Measurements from ENCODE around the gene SLC6A11.

Gene SLC6A11

DNA sequence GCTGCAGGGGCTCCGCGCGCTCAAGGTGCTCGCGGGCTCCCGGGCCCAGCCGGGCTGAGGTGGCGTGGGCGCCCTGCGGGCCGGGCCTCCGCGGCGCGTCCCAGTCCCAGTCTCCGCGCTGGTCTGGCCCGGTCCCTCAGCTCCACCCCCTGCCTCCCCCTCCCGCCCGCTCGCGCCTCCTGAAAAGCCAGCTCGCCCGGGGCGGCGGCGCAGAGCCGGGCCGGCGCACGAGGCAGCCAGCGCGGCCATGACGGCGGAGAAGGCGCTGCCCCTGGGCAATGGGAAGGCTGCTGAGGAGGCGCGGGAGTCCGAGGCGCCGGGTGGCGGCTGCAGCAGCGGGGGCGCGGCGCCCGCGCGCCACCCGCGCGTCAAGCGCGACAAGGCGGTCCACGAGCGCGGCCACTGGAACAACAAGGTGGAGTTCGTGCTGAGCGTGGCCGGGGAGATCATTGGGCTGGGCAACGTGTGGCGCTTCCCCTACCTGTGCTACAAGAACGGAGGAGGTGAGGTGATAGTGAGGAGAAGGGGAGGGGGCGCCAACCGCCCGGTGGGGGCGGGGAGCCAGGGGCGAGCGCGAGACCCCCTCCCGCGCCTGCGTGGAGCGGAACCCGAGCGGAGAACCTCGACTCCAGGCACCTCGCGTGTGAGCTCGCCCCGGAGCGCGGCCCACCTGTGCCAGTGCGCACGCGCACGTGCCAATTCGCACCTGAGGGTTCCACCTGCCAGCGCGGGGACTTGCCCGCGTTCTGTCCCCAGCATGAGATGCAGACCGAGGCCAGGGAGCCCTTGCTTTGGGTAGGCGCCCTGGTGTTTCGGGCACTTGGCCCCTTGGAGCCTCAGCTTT is at the start of gene SLC6A11:
Gene SLC6A11, plus strand, starts transcription at position 210 of the 844 bp plus-strand sequence. Its CDS starts 38 bp downstream, at position 248.
- no peak for DNase-seq (ENCODE audit: low read depth in 2 of 2)

DNA sequence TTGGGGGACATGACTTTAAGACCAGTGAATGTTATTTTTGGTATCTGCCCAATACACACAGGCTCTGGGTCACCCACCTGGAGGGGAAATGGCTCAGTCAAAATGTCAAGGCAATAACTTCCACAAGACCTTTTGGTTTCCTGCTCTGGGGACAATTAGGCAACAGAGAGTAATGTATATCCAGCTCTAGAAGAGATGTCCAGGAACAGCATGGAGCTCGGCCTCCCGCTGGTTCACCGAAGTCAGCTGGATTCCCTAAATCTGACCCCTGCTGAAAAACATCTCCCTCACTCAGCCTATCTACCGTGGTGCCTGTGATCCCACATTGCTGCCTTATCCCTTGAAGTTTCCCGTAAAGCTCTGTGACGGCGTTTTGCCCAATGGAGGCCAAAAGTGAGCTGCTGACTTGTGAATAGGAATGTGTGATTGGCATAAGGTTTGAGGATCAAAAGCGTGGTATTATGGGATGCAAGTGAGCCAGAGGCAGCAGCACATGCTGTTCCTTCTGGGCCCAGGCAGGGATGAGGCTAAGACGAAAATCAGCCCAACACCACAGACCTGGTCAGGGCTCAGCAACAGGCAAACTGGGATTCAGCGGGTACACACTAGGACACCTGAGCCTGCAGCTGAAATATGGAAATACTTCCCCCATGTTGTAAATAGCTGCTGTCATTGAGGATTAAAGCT is 47.2 kb upstream of the SLC6A11 start:
- no peak for DNase-seq (ENCODE audit: low read depth in 2 of 2)

DNA sequence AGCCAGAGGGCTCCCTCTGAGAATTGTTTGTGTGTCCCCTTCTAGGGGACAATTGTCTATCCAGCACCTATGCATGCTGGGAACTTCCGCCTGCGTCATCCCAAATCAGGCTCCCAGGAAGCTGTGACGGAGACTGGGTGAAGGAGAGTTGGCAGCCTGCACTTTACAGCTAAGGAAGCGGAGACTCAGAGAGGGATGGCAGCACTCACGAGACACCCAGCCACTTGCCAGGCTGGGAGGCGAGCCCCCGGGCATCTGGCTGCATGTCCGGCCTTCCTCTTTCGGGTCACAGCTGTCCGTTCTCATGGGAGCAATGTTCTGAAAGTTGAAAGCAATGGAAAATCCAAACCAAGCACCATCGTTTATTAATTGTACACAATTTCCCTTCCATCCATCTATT is 45.5 kb upstream of the SLC6A11 start:
- DNase-seq (ENCODE audit: low read depth in 2 of 2) = no peak

DNA sequence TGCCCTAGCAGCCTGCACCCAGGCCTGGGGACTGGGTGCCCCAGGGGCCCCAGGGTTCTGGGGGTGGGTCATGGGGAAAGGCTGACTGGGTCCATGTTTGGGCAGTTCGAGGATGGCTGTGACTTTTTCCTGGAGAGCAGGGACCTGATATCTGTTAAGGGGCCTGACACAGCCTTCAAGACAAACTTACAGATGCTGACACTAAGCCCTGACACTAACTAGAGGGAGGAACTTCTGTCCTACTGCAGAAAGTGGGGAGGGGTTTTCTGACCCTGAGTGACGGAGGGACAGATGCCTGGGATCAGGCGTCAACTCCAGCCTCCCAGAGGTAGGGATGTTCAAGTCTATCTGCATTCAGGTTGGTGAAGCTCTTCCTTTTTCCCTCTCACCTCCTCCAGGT is 45.0 kb upstream of the SLC6A11 start:
- DNase-seq (ENCODE audit: low read depth in 2 of 2) = no peak

DNA sequence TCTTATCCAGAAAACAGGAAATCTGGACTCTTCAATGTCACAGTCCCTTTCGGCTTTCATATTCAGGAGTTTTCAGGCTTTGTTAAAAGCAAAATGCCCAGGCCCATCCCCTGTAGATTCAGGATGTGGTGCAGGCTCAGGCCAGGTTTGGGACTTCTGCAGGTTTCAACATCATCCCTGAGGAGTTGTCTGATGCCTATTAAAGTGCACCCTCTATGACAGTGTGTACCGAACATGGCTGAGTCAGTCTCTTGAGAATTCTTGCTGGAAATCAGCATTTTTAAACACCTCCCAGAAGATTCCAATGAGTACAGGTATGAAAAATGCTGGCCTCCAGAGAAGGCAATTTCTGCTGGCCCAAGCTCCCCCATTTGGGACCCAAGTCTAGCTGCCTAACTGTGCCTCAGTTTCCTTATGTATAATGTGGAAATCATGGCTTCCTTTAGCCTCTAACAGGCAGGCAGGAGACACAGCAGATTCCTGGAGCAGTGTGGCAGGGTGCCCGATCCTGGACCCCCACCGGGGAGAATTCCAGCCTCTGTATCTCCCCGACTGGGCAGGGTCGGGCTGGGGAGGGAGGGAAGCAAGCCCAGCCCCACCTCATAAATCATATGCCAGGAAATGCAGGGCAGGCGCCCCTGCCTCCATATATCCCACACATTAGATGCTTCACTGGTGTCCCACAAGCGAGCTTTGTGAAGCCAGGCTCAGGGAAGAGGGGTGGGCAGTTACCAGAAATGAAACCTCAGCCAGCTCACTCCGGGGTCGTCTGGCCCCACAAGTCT is 44.4 kb upstream of the SLC6A11 start:
- DNase-seq (ENCODE audit: low read depth in 2 of 2) = no peak

DNA sequence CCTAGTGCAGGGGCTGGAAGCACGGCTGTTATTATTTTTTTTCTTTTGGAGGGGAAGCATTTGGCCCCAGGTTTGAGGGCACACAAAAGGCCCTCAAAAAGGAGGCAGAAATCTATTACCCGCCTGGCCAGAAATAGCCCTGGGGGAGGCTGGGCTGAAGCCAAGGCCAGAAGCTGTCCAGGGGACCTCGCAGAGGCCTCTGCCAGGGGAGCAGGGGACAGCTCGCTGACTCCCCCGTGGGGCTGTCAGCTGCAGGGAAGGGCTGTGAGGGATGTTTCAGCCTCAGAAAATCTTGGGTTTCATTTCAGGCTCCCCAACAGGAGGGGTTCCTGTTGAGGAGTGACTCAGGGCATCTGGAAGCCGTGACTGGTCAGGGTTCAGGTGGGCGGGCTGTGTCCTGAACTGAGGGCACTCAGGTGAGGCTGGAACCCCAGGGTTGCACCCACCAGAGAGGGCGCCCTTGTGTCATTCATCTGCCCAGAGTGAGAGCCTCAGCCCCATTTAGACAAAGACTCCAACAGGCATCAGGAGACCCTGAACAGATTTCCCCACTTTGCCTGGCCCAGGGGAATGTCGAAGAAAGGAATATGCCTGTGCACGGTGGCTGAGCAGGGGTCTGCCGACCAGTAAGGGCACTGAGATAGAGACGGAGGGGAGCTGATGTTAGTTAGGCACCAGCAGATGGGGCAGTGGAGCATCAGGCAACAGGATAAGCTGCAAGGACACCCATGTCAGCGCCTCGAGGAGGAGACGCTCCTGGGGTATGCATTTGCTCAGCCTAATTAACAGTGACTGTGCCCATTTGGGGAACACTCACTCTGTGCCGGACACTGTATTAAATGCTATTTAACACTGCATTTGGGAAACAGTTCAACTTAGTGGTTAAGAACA is 43.5 kb upstream of the SLC6A11 start:
- no peak for DNase-seq (ENCODE audit: low read depth in 2 of 2)

DNA sequence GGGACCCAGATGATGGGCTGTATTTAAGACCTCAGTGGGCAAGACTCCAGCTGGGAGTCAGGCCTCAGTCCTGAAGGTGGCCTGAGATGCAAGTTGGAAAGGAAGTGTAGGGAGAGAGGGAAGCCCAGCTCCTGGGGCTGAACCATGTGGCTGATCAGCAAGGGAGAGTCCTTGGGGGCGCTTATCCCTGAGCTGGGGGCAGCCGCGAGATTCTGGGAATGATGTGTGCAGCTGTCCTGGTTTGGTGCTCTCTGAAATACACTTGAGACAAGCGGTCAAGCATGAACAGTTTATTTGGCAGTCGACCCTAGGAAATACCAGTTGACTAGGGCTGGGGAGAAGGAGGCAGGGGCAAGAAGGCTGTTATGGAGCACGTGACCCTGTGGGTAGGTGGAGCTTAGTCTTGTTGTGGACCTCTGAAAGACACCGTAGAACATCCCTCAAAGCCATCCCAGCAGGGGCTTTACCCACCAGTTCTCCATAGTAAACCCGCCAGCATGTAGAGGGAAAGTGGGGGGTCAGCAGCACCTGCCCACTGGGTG is 41.8 kb upstream of the SLC6A11 start:
- no peak for DNase-seq (ENCODE audit: low read depth in 2 of 2)

DNA sequence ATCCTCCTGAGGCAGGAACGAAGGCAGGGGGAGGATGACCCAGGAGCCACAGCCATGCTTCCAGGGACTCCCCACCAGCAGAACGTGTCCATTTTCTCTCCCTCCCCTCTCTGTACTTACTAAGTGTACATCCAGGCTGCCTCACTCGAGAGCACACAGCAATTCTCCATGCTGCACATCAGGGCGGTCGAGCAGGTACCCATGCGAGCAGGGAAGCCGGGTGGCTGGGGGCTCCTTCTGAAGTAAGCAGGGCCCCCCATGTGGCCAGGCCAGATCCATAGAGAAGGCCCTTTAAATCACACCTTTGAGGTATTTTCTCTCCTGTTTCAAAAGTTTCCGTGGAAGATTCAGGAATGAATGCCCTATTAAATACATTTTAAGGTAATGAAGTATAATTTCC is 41.2 kb upstream of the SLC6A11 start:
- DNase-seq (ENCODE audit: low read depth in 2 of 2) = no peak

DNA sequence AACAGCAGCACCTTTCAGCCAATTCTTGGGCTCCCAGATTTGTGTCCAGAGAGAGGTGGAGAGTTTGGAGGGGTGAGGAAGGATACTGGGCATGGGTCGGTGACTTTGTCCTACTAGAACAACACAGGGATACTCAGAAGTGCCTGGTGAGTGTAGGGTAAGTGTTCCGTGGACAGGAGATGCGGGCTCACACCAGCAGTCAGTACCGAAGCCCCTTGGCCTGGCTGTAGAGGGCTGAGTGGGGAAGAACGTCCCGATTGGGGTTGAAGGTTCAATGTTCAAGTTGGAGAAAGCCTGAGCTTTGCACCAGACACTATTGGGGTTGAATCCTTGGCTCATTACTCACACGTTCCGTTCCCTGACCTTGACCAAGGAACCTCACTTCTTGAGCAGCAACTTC is 40.8 kb upstream of the SLC6A11 start:
- no peak for DNase-seq (ENCODE audit: low read depth in 2 of 2)

DNA sequence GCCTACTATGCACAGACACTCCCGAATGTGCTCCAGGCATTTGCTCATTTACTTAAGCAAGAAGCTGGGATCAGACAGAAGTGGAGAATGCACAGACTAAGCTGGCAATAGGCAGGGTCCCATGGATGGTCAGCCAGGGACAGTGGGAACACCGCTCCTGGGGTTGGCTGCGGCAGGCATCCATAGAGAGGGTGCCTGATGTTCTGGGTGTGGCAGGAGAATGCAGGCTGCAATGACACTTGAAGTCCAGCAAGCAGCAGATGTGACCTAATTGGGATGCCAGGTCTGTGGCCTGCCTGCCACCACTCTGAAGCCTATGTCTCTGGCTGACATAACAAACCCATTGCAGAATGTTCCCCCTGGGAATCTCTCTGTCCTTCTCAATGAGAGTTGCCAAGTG is 40.2 kb upstream of the SLC6A11 start:
- DNase-seq (ENCODE audit: low read depth in 2 of 2) = no peak

DNA sequence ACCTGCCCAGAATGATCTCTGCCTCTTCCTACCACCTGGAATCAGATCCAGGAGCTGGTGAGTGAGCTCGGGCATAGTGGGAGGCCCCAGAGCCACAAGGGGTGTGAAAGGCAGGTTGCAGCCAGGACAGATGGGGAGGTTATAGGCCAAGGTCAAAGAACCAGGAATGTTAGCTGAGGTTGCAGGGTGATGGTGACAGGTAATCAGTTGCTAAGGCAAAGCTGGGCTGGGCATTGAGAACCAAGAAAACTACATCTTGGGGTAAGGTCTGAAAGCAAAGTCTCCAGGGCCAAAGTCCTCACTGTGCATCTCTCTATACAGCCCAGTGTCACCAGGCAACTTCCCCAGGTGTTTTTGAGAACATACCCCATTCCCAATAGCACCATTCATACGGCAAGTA is 38.4 kb upstream of the SLC6A11 start:
- DNase-seq (ENCODE audit: low read depth in 2 of 2) = no peak

DNA sequence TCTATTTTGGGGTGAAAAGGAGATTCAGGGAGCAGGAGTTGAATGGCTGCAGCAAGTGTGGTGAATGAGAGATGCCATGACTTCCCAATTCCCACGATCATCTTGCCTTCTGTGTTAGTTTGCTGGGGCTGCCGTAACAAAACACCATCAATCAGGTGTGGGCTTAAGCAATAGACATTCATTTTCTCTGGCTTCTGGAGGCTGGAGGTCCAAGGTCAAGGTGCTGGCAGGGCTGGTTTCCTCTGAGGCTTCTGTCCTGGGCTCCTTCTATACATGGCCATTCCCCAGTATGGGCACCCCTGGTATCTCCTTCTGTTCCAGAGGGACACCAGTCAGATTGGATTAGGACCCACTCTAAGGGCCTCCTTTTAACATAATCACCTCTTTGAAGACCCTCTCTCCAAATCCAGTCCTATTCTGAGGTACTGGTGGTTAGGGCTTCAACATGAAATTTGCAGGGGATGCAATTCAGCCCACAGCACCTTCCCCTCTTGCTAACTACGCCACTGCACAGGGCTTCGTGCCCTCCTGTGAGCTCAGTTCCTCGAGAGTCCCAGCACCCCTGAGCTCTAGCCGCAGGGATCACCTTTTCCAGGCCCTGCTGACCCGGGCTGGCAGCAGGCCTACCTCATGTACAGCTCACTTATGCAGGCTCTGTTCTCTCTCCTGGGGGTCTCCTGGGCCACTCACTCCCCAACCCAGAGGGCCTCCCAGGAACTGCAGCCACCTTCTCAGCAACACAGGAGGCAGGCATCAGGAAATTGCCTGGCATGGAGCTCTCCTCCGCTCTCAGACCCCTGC is 37.3 kb upstream of the SLC6A11 start:
- DNase-seq (ENCODE audit: low read depth in 2 of 2) = no peak

DNA sequence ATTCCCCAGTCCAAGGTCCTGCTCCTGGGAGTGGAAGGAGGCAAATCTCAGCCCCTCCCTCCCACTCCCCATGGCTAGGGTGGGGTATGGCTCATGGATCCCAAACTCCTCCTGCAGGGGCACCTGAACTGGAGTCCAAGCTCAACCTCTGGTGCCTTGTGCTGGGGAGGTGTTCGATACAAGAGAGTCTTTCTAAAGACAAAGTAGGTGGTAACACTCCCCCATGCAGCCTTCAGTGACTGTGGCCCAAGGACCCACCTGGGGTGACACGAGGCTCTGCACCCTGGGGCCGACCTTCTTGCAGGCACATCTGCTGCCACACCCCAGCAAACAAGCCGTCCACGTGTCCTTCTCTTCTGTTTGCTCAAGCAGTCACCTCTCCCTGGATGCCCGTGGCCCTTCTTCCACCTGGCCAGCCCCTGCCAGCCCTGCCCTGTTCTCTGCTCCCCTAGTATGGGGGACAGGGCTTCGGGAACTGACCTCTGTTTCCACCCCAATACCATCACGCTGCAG is 36.7 kb upstream of the SLC6A11 start:
- no peak for DNase-seq (ENCODE audit: low read depth in 2 of 2)

DNA sequence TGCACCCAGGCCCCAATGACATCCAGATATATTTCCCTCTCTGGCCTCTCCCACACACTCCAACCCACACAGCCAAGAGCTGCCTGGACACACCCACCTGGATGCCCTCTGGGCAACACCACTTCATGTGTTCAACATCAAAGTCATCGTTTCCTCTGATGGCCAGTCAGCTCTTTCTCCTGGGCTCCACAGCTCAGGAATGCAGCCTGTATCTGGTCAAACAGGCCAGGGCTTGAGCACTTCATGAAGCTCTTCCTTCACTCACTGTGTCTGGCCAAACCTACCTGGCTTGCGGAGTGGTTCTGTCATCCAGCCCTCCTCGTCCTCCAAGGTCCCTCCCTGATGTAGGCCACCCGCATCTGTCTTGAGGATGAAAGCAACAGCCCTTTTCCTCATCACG is 35.8 kb upstream of the SLC6A11 start:
- DNase-seq (ENCODE audit: low read depth in 2 of 2) = no peak

DNA sequence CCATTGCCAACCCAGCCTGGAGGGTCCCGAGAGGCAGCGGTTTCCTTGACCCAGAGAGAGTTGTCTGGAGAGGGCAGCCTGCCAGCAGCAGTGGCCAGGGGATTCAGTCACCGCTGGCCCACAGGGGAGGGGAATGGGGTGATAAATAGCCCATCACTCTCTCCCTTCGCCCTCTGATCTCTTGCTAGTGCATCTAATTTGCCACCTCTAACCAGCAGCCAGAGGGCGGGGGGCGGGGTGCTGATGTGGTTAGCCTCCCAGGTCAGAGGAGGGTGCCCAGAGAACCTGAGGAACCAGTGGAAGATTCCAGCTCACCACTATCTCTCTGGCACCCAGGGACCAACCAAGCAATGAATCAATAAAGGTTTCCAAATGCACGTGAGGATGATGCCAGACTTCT is 35.1 kb upstream of the SLC6A11 start:
- no peak for DNase-seq (ENCODE audit: low read depth in 2 of 2)

DNA sequence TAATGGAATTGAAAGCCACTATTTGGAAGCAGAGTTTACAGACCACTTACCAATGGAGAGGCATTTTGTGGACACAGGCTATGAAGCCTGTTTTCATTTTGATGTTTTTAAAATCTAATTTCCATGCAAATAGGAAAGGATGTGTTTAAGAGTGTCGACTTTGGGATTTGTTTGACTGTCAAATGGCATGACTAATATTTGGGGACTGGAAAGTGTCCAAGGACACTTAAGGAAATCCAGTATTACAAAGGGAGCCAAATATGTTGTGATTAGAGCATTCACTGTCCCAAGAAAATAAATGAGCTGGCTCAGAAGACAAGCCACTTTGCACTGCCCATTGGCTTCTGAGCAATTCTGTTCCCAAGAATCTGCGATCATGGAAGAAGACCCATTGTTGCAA is 34.0 kb upstream of the SLC6A11 start:
- DNase-seq (ENCODE audit: low read depth in 2 of 2) = no peak

DNA sequence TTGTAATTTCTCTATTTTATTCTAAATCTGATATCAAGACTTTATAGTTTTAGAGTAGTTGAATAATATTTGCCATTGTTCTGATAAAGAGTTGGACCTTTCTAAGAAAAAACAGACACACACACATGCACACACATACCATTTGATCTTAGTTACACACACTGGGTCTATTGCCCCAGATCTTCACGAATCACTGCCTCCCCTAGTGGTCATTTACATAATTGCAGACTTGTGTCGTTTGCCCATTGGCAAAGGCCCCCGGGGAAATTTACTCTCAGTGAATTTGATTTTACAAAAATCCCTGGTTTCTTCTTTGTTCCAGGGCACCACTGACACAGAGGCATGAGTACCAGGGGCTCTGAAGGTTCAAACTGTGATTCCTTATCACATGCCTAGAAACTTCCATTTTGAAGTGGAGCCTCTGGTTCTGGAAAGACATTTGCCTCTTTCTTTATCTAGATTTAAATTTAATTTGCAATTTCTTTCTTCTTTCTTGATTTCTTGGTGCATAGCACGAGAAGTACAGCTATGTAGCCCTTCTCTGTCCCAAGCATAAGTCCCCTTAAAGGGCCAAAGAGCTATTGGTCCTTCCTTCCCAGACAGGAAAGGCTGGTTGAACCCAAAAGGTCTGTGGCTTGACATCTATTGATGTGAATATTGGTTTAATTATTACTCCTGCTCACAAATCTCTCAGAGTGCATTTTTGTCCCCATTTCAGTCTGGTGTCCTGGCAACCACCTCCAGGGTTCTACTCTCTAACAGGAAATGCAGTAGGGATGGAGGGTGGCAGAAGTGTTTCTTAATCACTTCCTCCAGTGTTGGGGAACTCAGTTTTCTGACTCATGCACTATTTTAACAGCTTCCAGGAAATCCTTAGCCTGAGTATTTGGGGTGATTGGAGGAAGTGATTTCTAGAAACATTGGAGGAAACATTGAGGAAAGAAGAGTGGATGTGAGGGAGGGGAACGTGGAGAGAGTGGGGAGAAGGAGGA is 32.4 kb upstream of the SLC6A11 start:
- DNase-seq (ENCODE audit: low read depth in 2 of 2) = no peak

DNA sequence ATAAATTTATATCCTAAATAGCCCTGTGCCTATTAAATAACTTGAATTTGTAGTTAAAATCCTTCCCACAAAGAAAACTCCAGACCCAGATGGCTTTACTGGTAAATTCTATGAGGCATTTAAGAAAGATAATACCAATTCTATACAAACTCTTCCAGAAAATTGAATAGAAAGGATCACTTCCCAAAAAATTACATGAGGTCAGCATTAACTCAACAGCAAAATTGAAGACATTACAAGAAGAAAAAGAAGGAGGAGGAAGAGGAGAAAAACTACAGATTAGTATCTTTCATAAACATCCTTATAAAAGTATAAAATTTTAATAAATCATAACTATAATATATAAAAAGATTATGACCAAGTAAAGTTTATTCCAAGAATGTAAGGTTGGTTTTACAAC is 29.4 kb upstream of the SLC6A11 start:
- no peak for DNase-seq (ENCODE audit: low read depth in 2 of 2)

DNA sequence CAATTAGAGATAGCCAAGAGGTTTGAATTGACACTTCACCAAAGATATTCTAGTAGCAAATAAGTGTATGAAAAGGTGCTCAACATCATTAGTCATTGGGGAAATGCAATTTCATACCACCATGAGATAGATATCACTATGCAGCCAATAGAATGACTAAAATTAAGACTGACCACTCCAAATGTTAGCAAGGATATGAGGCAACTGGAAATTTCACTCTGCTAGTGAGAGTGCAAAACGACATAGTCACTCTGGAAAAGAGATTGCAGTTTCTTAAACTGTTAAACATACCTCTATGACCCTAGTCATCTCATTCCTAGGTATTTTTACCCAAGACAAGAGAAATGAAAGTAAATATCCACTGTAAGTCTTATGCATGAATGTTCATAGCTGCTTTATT is 27.6 kb upstream of the SLC6A11 start:
- DNase-seq (ENCODE audit: low read depth in 2 of 2) = no peak

All from fibroblast of skin of left quadriceps (primary cell).